ENCODE results near the gene AFF2.
A peak's percentile ranks its signal among the peaks of the same experiment; 100 is the strongest.

The AFF2 gene

GRCh38 chrX:148938348-148938747 is 437.9 kb downstream of the AFF2 start:
- no peak for TF ChIP-seq CTCF (IDR thresholded peaks at IDR 0.05; ENCODE audit: low read depth, low read length)
- DNase-seq (ENCODE audit: low read depth, low spot score): no peak
- in situ Hi-C loops (cut with HindIII; ENCODE audit: low sequenced_read_pairs): no loop called here
- H3K4me3 ChIP-seq (ENCODE audit: low read depth, low read length): no peak overlapping the region

- in situ Hi-C loops (cut with HindIII; ENCODE audit: low sequenced_read_pairs): no loop called here
- peak; percentile 18 for DNase-seq (ENCODE audit: low read depth, low spot score)
- H3K4me3 ChIP-seq (ENCODE audit: low read depth, low read length): no peak overlapping the region
- TF ChIP-seq CTCF (IDR thresholded peaks at IDR 0.05; ENCODE audit: low read depth, low read length): no peak
Measured at GRCh38 chrX:148940411-148940996, 440.1 kb downstream of the AFF2 start.

- no peak for TF ChIP-seq CTCF (IDR thresholded peaks at IDR 0.05; ENCODE audit: low read depth, low read length)
- DNase-seq (ENCODE audit: low read depth, low spot score): no peak
- in situ Hi-C loops (cut with HindIII; ENCODE audit: low sequenced_read_pairs): no loop called here
- no peak overlapping the region for H3K4me3 ChIP-seq (ENCODE audit: low read depth, low read length)
Measured at GRCh38 chrX:148942754-148943153, 442.3 kb downstream of the AFF2 start.

GRCh38 chrX:148947399-148947975 is 447.1 kb downstream of the AFF2 start:
- H3K4me3 ChIP-seq (ENCODE audit: low read depth, low read length): no peak overlapping the region
- in situ Hi-C loops (cut with HindIII; ENCODE audit: low sequenced_read_pairs): no loop called here
- no peak for DNase-seq (ENCODE audit: low read depth, low spot score)
- TF ChIP-seq CTCF (IDR thresholded peaks at IDR 0.05; ENCODE audit: low read depth, low read length): no peak

- H3K4me3 ChIP-seq (ENCODE audit: low read depth, low read length): no peak overlapping the region
- DNase-seq (ENCODE audit: low read depth, low spot score): no peak
- no peak for TF ChIP-seq CTCF (IDR thresholded peaks at IDR 0.05; ENCODE audit: low read depth, low read length)
- in situ Hi-C loops (cut with HindIII; ENCODE audit: low sequenced_read_pairs): no loop called here
Measured at GRCh38 chrX:148956352-148956751, 455.9 kb downstream of the AFF2 start.

GRCh38 chrX:148958901-148959300 is 458.5 kb downstream of the AFF2 start:
- H3K4me3 ChIP-seq (ENCODE audit: low read depth, low read length): no peak overlapping the region
- in situ Hi-C loops (cut with HindIII; ENCODE audit: low sequenced_read_pairs): no loop called here
- no peak for DNase-seq (ENCODE audit: low read depth, low spot score)
- TF ChIP-seq CTCF (IDR thresholded peaks at IDR 0.05; ENCODE audit: low read depth, low read length): no peak
